ENCODE results near the gene SGSM1.

The SGSM1 gene

GRCh38 chr22:24968066-24968561 is 162.1 kb downstream of the SGSM1 start:
- Histone ChIP-seq H3K27ac (ENCODE audit: low read length) (no peak overlapping the region), H3K4me3 (ENCODE audit: low read length in 2 of 2) (no peak overlapping the region), H3K36me3 (ENCODE audit: control insufficient read depth in 2 of 2, insufficient read depth in 2 of 2, low read length in 2 of 2) (no peaks in the 10 kb centered on the region), H3K9ac (ENCODE audit: low read length in 2 of 2) (no peak overlapping the region), H3K27me3 (ENCODE audit: control insufficient read depth in 1 of 2, insufficient read depth in 2 of 2, low read length in 2 of 2) (no peaks in the 10 kb centered on the region), H3K4me1 (ENCODE audit: control insufficient read depth, insufficient read depth, low read length) (peaks cover 7% of the 10 kb centered on the region), H3K9me3 (ENCODE audit: control insufficient read depth in 2 of 2, low read length in 2 of 2) (no peaks in the 10 kb centered on the region)

- no peak overlapping the region for H3K27ac ChIP-seq (ENCODE audit: low read length)
These were observed 163.7 kb downstream of the SGSM1 start for GRCh38 chr22:24969560-24970301.

GRCh38 chr22:24972369-24972768 is 166.4 kb downstream of the SGSM1 start:
- Histone ChIP-seq H3K4me1 (ENCODE audit: control insufficient read depth, insufficient read depth, low read length) (peaks cover 20% of the 10 kb centered on the region), H3K27ac (ENCODE audit: low read length) (no peak overlapping the region)

More at GRCh38 chr22:24969560-24970301, 163.7 kb downstream of the SGSM1 start:
- H3K4me3 ChIP-seq (ENCODE audit: low read length in 2 of 2) = no peak overlapping the region
- H3K9me3 ChIP-seq (ENCODE audit: control insufficient read depth in 2 of 2, low read length in 2 of 2) = no peaks in the 10 kb centered on the region
- H3K9ac ChIP-seq (ENCODE audit: low read length in 2 of 2) = no peak overlapping the region
- H3K4me1 ChIP-seq (ENCODE audit: control insufficient read depth, insufficient read depth, low read length) = peaks cover 10% of the 10 kb centered on the region
- no peaks in the 10 kb centered on the region for H3K27me3 ChIP-seq (ENCODE audit: control insufficient read depth in 1 of 2, insufficient read depth in 2 of 2, low read length in 2 of 2)
- no peaks in the 10 kb centered on the region for H3K36me3 ChIP-seq (ENCODE audit: control insufficient read depth in 2 of 2, insufficient read depth in 2 of 2, low read length in 2 of 2)

GRCh38 chr22:24973872-24974271 is 167.9 kb downstream of the SGSM1 start:
- Histone ChIP-seq H3K9me3 (ENCODE audit: control insufficient read depth in 2 of 2, low read length in 2 of 2) (no peaks in the 10 kb centered on the region), H3K4me3 (ENCODE audit: low read length in 2 of 2) (no peak overlapping the region), H3K36me3 (ENCODE audit: control insufficient read depth in 2 of 2, insufficient read depth in 2 of 2, low read length in 2 of 2) (no peaks in the 10 kb centered on the region), H3K9ac (ENCODE audit: low read length in 2 of 2) (no peak overlapping the region), H3K4me1 (ENCODE audit: control insufficient read depth, insufficient read depth, low read length) (peaks cover 26% of the 10 kb centered on the region), H3K27ac (ENCODE audit: low read length) (no peak overlapping the region), H3K27me3 (ENCODE audit: control insufficient read depth in 1 of 2, insufficient read depth in 2 of 2, low read length in 2 of 2) (no peaks in the 10 kb centered on the region)

More at GRCh38 chr22:24972369-24972768, 166.4 kb downstream of the SGSM1 start:
- Histone ChIP-seq H3K4me3 (ENCODE audit: low read length in 2 of 2) (no peak overlapping the region), H3K9me3 (ENCODE audit: control insufficient read depth in 2 of 2, low read length in 2 of 2) (no peaks in the 10 kb centered on the region), H3K9ac (ENCODE audit: low read length in 2 of 2) (no peak overlapping the region), H3K27me3 (ENCODE audit: control insufficient read depth in 1 of 2, insufficient read depth in 2 of 2, low read length in 2 of 2) (no peaks in the 10 kb centered on the region), H3K36me3 (ENCODE audit: control insufficient read depth in 2 of 2, insufficient read depth in 2 of 2, low read length in 2 of 2) (no peaks in the 10 kb centered on the region)

- Histone ChIP-seq H3K27me3 (ENCODE audit: control insufficient read depth in 1 of 2, insufficient read depth in 2 of 2, low read length in 2 of 2) (no peaks in the 10 kb centered on the region), H3K36me3 (ENCODE audit: control insufficient read depth in 2 of 2, insufficient read depth in 2 of 2, low read length in 2 of 2) (no peaks in the 10 kb centered on the region), H3K4me1 (ENCODE audit: control insufficient read depth, insufficient read depth, low read length) (peaks cover 23% of the 10 kb centered on the region), H3K27ac (ENCODE audit: low read length) (no peak overlapping the region), H3K9ac (ENCODE audit: low read length in 2 of 2) (no peak overlapping the region), H3K4me3 (ENCODE audit: low read length in 2 of 2) (no peak overlapping the region), H3K9me3 (ENCODE audit: control insufficient read depth in 2 of 2, low read length in 2 of 2) (no peaks in the 10 kb centered on the region)
These were observed 169.2 kb downstream of the SGSM1 start for GRCh38 chr22:24975125-24975640.

GRCh38 chr22:24975813-24976341 is 169.9 kb downstream of the SGSM1 start:
- Histone ChIP-seq H3K36me3 (ENCODE audit: control insufficient read depth in 2 of 2, insufficient read depth in 2 of 2, low read length in 2 of 2) (no peaks in the 10 kb centered on the region), H3K27me3 (ENCODE audit: control insufficient read depth in 1 of 2, insufficient read depth in 2 of 2, low read length in 2 of 2) (no peaks in the 10 kb centered on the region), H3K9ac (ENCODE audit: low read length in 2 of 2) (no peak overlapping the region), H3K9me3 (ENCODE audit: control insufficient read depth in 2 of 2, low read length in 2 of 2) (no peaks in the 10 kb centered on the region), H3K27ac (ENCODE audit: low read length) (peak overlapping the region; percentile 11), H3K4me1 (ENCODE audit: control insufficient read depth, insufficient read depth, low read length) (peaks cover 23% of the 10 kb centered on the region), H3K4me3 (ENCODE audit: low read length in 2 of 2) (peak overlapping the region in 1 of 2 donors; percentile 8)

- Histone ChIP-seq H3K4me1 (ENCODE audit: control insufficient read depth, insufficient read depth, low read length) (peaks cover 23% of the 10 kb centered on the region), H3K27me3 (ENCODE audit: control insufficient read depth in 1 of 2, insufficient read depth in 2 of 2, low read length in 2 of 2) (no peaks in the 10 kb centered on the region), H3K9me3 (ENCODE audit: control insufficient read depth in 2 of 2, low read length in 2 of 2) (no peaks in the 10 kb centered on the region), H3K9ac (ENCODE audit: low read length in 2 of 2) (no peak overlapping the region), H3K4me3 (ENCODE audit: low read length in 2 of 2) (no peak overlapping the region), H3K27ac (ENCODE audit: low read length) (peak overlapping the region; percentile 11), H3K36me3 (ENCODE audit: control insufficient read depth in 2 of 2, insufficient read depth in 2 of 2, low read length in 2 of 2) (no peaks in the 10 kb centered on the region)
These were observed 170.6 kb downstream of the SGSM1 start for GRCh38 chr22:24976442-24977218.

Data from stomach smooth muscle (tissue), 2 donors.